ENCODE measurements around the gene SLC37A1. TPM values are rescaled to one million over a fixed set of nuclear protein-coding genes. Genes with fewer than 3 reads are reported as not detected.

SLC37A1 gene
- total RNA-seq, 2 donors from 2014 or later, result 2.0 to 5.0 TPM

- Histone ChIP-seq H3K4me3 (no peak overlapping the region), H3K4me1 (no peaks in the 10 kb centered on the region), H3K27ac (no peak overlapping the region), H3K27me3 (no peaks in the 10 kb centered on the region), H3K9me3 (no peaks in the 10 kb centered on the region), H3K36me3 (peaks cover 5% of the 10 kb centered on the region)
- TF ChIP-seq, protein P1, sequence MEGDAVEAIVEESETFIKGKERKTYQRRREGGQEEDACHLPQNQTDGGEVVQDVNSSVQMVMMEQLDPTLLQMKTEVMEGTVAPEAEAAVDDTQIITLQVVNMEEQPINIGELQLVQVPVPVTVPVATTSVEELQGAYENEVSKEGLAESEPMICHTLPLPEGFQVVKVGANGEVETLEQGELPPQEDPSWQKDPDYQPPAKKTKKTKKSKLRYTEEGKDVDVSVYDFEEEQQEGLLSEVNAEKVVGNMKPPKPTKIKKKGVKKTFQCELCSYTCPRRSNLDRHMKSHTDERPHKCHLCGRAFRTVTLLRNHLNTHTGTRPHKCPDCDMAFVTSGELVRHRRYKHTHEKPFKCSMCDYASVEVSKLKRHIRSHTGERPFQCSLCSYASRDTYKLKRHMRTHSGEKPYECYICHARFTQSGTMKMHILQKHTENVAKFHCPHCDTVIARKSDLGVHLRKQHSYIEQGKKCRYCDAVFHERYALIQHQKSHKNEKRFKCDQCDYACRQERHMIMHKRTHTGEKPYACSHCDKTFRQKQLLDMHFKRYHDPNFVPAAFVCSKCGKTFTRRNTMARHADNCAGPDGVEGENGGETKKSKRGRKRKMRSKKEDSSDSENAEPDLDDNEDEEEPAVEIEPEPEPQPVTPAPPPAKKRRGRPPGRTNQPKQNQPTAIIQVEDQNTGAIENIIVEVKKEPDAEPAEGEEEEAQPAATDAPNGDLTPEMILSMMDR (IDR thresholded peaks at IDR 0.05), result no peak
- DNase-seq (ENCODE audit: low spot score), result no peak
Measured at GRCh38 chr21:42561762-42562650, 48.4 kb downstream of the SLC37A1 start.

DNA sequence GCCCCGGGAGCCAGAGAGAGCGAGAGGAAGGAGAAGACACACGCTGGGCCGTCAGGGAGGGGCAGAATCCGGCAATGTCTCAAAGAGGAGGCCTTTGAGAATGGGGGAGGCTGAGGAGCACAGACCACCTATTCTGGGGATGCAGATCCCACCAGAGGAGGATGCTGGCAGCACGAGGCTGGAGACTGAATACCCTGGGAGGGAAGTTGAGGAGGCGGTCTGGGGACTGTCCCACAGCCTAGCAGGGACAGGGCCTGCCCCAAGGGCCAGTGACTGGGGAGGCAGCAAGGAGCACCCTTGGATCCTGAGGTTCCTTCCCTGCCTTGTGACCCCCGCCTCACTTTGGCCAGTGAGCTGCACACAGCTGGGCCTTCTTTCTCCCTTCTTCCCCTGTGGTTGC, 49.2 kb downstream of the SLC37A1 start:
- H3K27me3 ChIP-seq, result no peaks in the 10 kb centered on the region
- DNase-seq (ENCODE audit: low spot score), result no peak
- H3K36me3 ChIP-seq, result peaks cover 5% of the 10 kb centered on the region
- no peak overlapping the region for H3K27ac ChIP-seq
- no peaks in the 10 kb centered on the region for H3K4me1 ChIP-seq
- H3K4me3 ChIP-seq, result no peak overlapping the region
- no peaks in the 10 kb centered on the region for H3K9me3 ChIP-seq
- TF ChIP-seq, protein P1 (IDR thresholded peaks at IDR 0.05), result no peak

- Histone ChIP-seq H3K27me3 (no peaks in the 10 kb centered on the region), H3K4me1 (no peaks in the 10 kb centered on the region), H3K4me3 (no peak overlapping the region), H3K9me3 (no peaks in the 10 kb centered on the region), H3K27ac (no peak overlapping the region), H3K36me3 (peaks cover 5% of the 10 kb centered on the region)
- DNase-seq (ENCODE audit: low spot score), result no peak
- TF ChIP-seq, protein P1 (IDR thresholded peaks at IDR 0.05), result no peak
Measured at GRCh38 chr21:42563261-42563660, 49.6 kb downstream of the SLC37A1 start.

DNA sequence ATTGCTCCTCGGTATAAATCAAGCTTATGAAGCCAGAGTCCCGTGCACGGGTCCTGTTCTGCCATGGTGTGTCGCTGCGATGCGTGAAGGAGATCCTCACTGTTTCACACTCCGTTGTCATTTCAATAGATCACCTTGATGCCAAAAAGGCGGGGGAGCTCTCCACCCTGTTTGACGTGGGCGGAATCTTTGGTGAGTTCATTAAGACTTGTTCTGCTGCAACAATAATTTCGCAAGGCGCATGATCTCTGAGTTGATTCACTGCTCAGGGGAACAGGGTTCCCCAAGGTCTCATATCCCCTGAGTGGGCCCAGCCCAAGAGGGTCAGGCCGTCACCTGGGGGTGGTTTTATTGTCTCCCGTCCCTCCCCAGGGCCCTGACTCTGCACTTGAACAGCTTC, 50.0 kb downstream of the SLC37A1 start:
- H3K27me3 ChIP-seq, result no peaks in the 10 kb centered on the region
- no peaks in the 10 kb centered on the region for H3K9me3 ChIP-seq
- H3K36me3 ChIP-seq, result peaks cover 5% of the 10 kb centered on the region
- H3K4me1 ChIP-seq, result no peaks in the 10 kb centered on the region
- no peak for DNase-seq (ENCODE audit: low spot score)
- TF ChIP-seq, protein P1 (IDR thresholded peaks at IDR 0.05), result no peak
- H3K4me3 ChIP-seq, result no peak overlapping the region
- no peak overlapping the region for H3K27ac ChIP-seq

DNA sequence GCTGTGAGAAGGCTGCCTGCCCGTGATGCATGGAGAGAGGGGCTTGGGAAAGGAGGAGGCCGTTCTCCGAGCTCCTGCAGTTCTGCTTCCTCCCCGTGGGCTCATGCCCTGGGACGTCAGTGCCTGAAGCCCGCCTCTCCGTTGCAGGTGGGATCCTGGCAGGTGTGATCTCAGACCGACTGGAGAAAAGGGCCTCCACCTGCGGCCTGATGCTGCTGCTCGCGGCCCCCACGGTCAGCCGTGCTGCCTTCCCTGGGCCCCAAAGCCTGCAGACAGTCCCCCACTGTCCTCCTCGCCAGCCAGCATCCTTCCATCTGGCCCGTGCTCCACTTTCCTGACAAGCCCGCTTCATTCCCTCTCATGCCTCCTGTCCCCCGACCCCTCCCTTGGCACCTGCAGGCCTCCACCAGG, 50.9 kb downstream of the SLC37A1 start:
- DNase-seq (ENCODE audit: low spot score), result no peak
- H3K27ac ChIP-seq, result no peak overlapping the region
- TF ChIP-seq, protein P1 (IDR thresholded peaks at IDR 0.05), result no peak
- no peaks in the 10 kb centered on the region for H3K27me3 ChIP-seq
- no peak overlapping the region for H3K4me3 ChIP-seq
- no peaks in the 10 kb centered on the region for H3K9me3 ChIP-seq
- H3K4me1 ChIP-seq, result no peaks in the 10 kb centered on the region
- H3K36me3 ChIP-seq, result peaks cover 5% of the 10 kb centered on the region

Measured in right atrium auricular region (tissue), 2 donors.